GF-D8 (cell line): ENCODE results near the gene MMP26.
"Not testable (repeated sequence)": the region's sequence is repeated elsewhere in the genome, so short reads cannot be mapped to it uniquely, and the experiment has no call there.

ENCODE experiments used
- DNase-seq: peaks from one replicate; lab custom pipeline; 2025; lab: John Stamatoyannopoulos, UW

Gene MMP26

GRCh38 chr11:4722616-4723534 lies 18.3 kb downstream of the MMP26 start:
- not testable (repeated sequence) for DNase-seq

- no peak for DNase-seq
Observed at GRCh38 chr11:4727171-4727570, 22.6 kb downstream of the MMP26 start.

- DNase-seq: no peak
Observed at GRCh38 chr11:4740735-4741134, 36.2 kb downstream of the MMP26 start.

- no peak for DNase-seq
Observed at GRCh38 chr11:4748438-4748837, 43.9 kb downstream of the MMP26 start.

GRCh38 chr11:4751201-4751600 lies 46.6 kb downstream of the MMP26 start:
- DNase-seq: no peak
